HEK293 (cell line): ENCODE measurements around the gene TNIK.

Experiments used
- CTCF ChIP-seq: fragments of 450-650 bp; formaldehyde crosslinking; IDR thresholded peaks from 2 replicates; pipeline ENCODE4 v1.5.1; 2016; ENCODE audit warnings: missing biosample characterization, missing genetic modification characterization
- EGR2 ChIP-seq: fragments of 450-650 bp; formaldehyde crosslinking; IDR thresholded peaks from 2 replicates; pipeline ENCODE4 v1.5.1; 2016; ENCODE audit warnings: low read depth, missing biosample characterization, missing genetic modification characterization
- KLF10 ChIP-seq: fragments of 450-650 bp; IDR thresholded peaks from 2 replicates; pipeline ENCODE4 v1.5.1; 2018; ENCODE audit warnings: missing biosample characterization, mild to moderate bottlenecking, missing genetic modification characterization
- KLF16 ChIP-seq: fragments of 450-650 bp; formaldehyde crosslinking; IDR thresholded peaks from 2 replicates; pipeline ENCODE4 v1.5.1; 2017; ENCODE audit warnings: missing biosample characterization, missing genetic modification characterization
- PBX3 ChIP-seq: sonication (generic); formaldehyde crosslinking; IDR thresholded peaks from 2 replicates; pipeline ENCODE4 v1.8.1; 2022; ENCODE audit warnings: mild to moderate bottlenecking, moderate library complexity, missing genetic modification reagents
- REST ChIP-seq: fragments of 450-650 bp; formaldehyde crosslinking; IDR thresholded peaks from 2 replicates; pipeline ENCODE4 v1.5.1; 2016; ENCODE audit warnings: missing biosample characterization, missing genetic modification characterization
- ZNF114 ChIP-seq: fragments of 450-650 bp; formaldehyde crosslinking; IDR thresholded peaks from 2 replicates; pipeline ENCODE4 v1.5.0; 2017; ENCODE audit warnings: missing biosample characterization, missing genetic modification characterization
- ZNF146 ChIP-seq: fragments of 450-650 bp; formaldehyde crosslinking; IDR thresholded peaks from 2 replicates; pipeline ENCODE4 v1.5.1; 2016; ENCODE audit warnings: missing biosample characterization, missing genetic modification characterization
- ZNF23 ChIP-seq: fragments of 450-650 bp; formaldehyde crosslinking; IDR thresholded peaks from 2 replicates; pipeline ENCODE4 v1.5.1; 2016; ENCODE audit warnings: missing biosample characterization, missing genetic modification characterization, borderline replicate concordance
- ZNF239 ChIP-seq: fragments of 450-650 bp; formaldehyde crosslinking; IDR thresholded peaks from 2 replicates; pipeline ENCODE4 v1.5.1; 2016; ENCODE audit warnings: missing biosample characterization, missing genetic modification characterization
- ZNF274 ChIP-seq, 2 experiments: fragments of 200-500 bp in 1 of 2; fragments of 450-650 bp in 1 of 2; sonication (Bioruptor generic) in 1 of 2; formaldehyde crosslinking in 1 of 2; IDR thresholded peaks; 2 replicates each; pipeline versions ENCODE4 v1.5.1 to v1.6.1; 2014 to 2016; ENCODE audit warnings: borderline replicate concordance in 1 of 2, inconsistent platforms in 1 of 2, low read length in 1 of 2, missing biosample characterization in 1 of 2, missing genetic modification characterization in 1 of 2
- ZNF416 ChIP-seq: fragments of 450-650 bp; formaldehyde crosslinking; IDR thresholded peaks from 2 replicates; pipeline ENCODE4 v1.5.1; 2016; ENCODE audit warnings: missing biosample characterization, missing genetic modification characterization

- no peak for TF ChIP-seq KLF16
- no peak for TF ChIP-seq CTCF (tag by site-specific recombination)
- TF ChIP-seq ZNF416 = no peak
- no peak for TF ChIP-seq ZNF239 (tag by site-specific recombination)
- TF ChIP-seq ZNF23 (tag by site-specific recombination) = no peak
- no peak for TF ChIP-seq ZNF146 (tag by site-specific recombination)
- TF ChIP-seq EGR2 (tag by site-specific recombination) = no peak
- no peak for TF ChIP-seq PBX3 (CRISPR knock-in tag)
- TF ChIP-seq ZNF274 (IDR thresholded peaks at IDR 0.05; ENCODE audit: low read length) = no peak
- TF ChIP-seq ZNF274 (tag by site-specific recombination; IDR thresholded peaks at IDR 0.05; ENCODE audit: borderline replicate concordance) = no peak
- no peak for TF ChIP-seq REST (tag by site-specific recombination)
- no peak for TF ChIP-seq KLF10 (tag by site-specific recombination)
- TF ChIP-seq ZNF114 (tag by site-specific recombination) = no peak
Measured at GRCh38 chr3:171110715-171111114, 349.5 kb downstream of the TNIK start.
